Loucy (cell line): Measurements from ENCODE around the gene SGIP1.

Experiments used
- H2AFZ ChIP-seq: fragments of 200-600 bp; sonication (generic); 2 replicates; pipeline ENCODE4 v1.6.0; 2016; ENCODE audit warnings: antibody characterized with exemption, mild to moderate bottlenecking, low read length, moderate library complexity
- H3F3A ChIP-seq: fragments of 200-600 bp; 2 replicates; pipeline ENCODE4 v1.6.0; 2016; ENCODE audit warnings: antibody characterized with exemption, low read depth, mild to moderate bottlenecking
- H3K27me3 ChIP-seq: fragments of 200-600 bp; sonication (generic); 2 replicates; pipeline ENCODE4 v1.6.1; 2014; ENCODE audit warnings: low read length, mild to moderate bottlenecking; ENCODE audit not compliant: insufficient read depth, poor library complexity, severe bottlenecking
- H3K36me3 ChIP-seq: fragments of 200-600 bp; sonication (generic); 2 replicates; pipeline ENCODE4 v1.6.1; 2016; ENCODE audit warnings: low read length; ENCODE audit not compliant: insufficient read depth
- H3K4me1 ChIP-seq: fragments of 200-600 bp; sonication (generic); 2 replicates; pipeline ENCODE4 v1.5.1; 2014; ENCODE audit warnings: low read length, mild to moderate bottlenecking; ENCODE audit not compliant: insufficient read depth, poor library complexity, severe bottlenecking
- H3K4me2 ChIP-seq: fragments of 200-600 bp; sonication (generic); 2 replicates; pipeline ENCODE4 v1.6.0; 2014; ENCODE audit warnings: antibody characterized with exemption, low read length, low read depth, mild to moderate bottlenecking; ENCODE audit not compliant: poor library complexity, severe bottlenecking
- H3K4me3 ChIP-seq: fragments of 200-600 bp; sonication (generic); 2 replicates; pipeline ENCODE4 v1.5.1; 2014; ENCODE audit warnings: low read length, mild to moderate bottlenecking, mixed read lengths; ENCODE audit not compliant: poor library complexity, severe bottlenecking
- H3K79me2 ChIP-seq: fragments of 200-600 bp; sonication (generic); 2 replicates; pipeline ENCODE4 v1.6.1; 2014; ENCODE audit warnings: low read length; ENCODE audit not compliant: insufficient read depth
- H3K9ac ChIP-seq: fragments of 200-600 bp; sonication (generic); 2 replicates; pipeline ENCODE4 v1.6.0; 2014; ENCODE audit warnings: mild to moderate bottlenecking, low read depth, low read length, moderate library complexity; ENCODE audit not compliant: poor library complexity, severe bottlenecking
- H3K9me2 ChIP-seq: fragments of 200-600 bp; sonication (generic); replicated peaks from 2 replicates; pipeline ENCODE4 v1.6.1; 2016; ENCODE audit warnings: low read depth, low read length, mixed read lengths
- H3K9me3 ChIP-seq: fragments of 200-600 bp; sonication (generic); 2 replicates; pipeline ENCODE4 v1.6.1; 2014; ENCODE audit warnings: mild to moderate bottlenecking, antibody characterized with exemption, low read length, low read depth; ENCODE audit not compliant: insufficient read depth
- H4K20me1 ChIP-seq: fragments of 200-600 bp; sonication (generic); 2 replicates; pipeline ENCODE4 v1.6.0; 2014; ENCODE audit warnings: antibody characterized with exemption, low read length, mild to moderate bottlenecking; ENCODE audit not compliant: insufficient read depth, poor library complexity, severe bottlenecking
- EZH2phosphoT487 ChIP-seq: fragments of 200-600 bp; IDR thresholded peaks from 2 replicates; pipeline ENCODE4 v1.6.1; 2018; ENCODE audit warnings: antibody characterized with exemption, mild to moderate bottlenecking, moderate library complexity, borderline replicate concordance
- TF ChIP-seq, protein P1 (sequence below): fragments of 200-600 bp; sonication (generic); conservative IDR thresholded peaks from 2 replicates; pipeline ENCODE4 v1.5.1; 2014; ENCODE audit warnings: mild to moderate bottlenecking, antibody characterized with exemption, low read length

Gene SGIP1

DNA sequence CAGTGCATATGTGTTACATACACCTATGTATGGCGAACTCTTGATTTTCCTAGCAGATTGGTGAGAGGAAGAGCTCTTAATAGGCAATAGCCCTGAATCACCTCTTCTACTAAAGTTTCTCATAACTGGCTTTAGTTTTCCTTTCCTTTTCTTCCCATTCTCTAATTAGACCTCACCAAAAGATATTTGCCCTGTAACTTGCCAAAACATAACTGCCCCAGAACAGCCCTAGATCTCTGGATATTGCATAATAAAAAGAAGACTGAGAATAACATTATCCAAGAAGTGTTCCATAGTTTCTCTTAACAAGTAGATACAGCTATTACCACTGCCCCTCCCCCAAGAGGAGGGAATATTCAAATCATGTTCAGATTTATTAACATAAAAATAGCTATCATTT lies 16.3 kb downstream of the SGIP1 start:
- no peaks in the 10 kb centered on the region for H4K20me1 ChIP-seq
- no peaks in the 10 kb centered on the region for H3K79me2 ChIP-seq
- TF ChIP-seq, protein P1, sequence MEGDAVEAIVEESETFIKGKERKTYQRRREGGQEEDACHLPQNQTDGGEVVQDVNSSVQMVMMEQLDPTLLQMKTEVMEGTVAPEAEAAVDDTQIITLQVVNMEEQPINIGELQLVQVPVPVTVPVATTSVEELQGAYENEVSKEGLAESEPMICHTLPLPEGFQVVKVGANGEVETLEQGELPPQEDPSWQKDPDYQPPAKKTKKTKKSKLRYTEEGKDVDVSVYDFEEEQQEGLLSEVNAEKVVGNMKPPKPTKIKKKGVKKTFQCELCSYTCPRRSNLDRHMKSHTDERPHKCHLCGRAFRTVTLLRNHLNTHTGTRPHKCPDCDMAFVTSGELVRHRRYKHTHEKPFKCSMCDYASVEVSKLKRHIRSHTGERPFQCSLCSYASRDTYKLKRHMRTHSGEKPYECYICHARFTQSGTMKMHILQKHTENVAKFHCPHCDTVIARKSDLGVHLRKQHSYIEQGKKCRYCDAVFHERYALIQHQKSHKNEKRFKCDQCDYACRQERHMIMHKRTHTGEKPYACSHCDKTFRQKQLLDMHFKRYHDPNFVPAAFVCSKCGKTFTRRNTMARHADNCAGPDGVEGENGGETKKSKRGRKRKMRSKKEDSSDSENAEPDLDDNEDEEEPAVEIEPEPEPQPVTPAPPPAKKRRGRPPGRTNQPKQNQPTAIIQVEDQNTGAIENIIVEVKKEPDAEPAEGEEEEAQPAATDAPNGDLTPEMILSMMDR: no peak
- no peak for TF ChIP-seq EZH2phosphoT487
- H3K27me3 ChIP-seq: no peaks in the 10 kb centered on the region
- no peaks in the 10 kb centered on the region for H3F3A ChIP-seq
- no peaks in the 10 kb centered on the region for H3K9me3 ChIP-seq
- H2AFZ ChIP-seq: no peak overlapping the region
- H3K9me2 ChIP-seq: no peaks in the 10 kb centered on the region
- H3K36me3 ChIP-seq: no peaks in the 10 kb centered on the region
- no peak overlapping the region for H3K4me2 ChIP-seq
- no peak overlapping the region for H3K4me3 ChIP-seq
- H3K9ac ChIP-seq: no peak overlapping the region
- peaks cover 14% of the 10 kb centered on the region for H3K4me1 ChIP-seq

DNA sequence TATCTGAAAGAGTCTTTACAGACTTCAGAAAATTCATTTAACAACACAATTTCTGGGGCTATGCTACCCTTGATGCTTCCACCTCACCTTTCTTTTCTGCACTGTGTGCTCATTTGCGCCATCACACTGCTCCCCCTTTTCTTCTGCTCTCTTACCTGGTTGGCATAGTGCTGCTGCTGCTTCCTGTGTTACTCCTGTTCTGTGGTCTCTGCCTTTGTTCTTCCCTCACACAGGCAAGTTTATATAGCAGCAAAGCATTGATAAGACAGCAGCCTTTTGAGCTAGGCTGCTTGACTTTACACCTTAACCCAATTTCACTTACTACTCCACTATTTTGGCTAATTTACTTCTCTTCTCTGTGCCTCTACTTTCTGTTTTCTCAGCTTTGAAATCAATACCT lies 18.3 kb downstream of the SGIP1 start:
- Histone ChIP-seq H3K79me2 (no peaks in the 10 kb centered on the region), H3K4me3 (no peak overlapping the region), H3F3A (no peaks in the 10 kb centered on the region), H3K27me3 (no peaks in the 10 kb centered on the region), H3K4me2 (peak overlapping the region; percentile 20), H3K9me2 (no peaks in the 10 kb centered on the region), H4K20me1 (no peaks in the 10 kb centered on the region), H3K4me1 (peaks cover 17% of the 10 kb centered on the region), H3K9me3 (no peaks in the 10 kb centered on the region), H3K9ac (no peak overlapping the region), H3K36me3 (no peaks in the 10 kb centered on the region), H2AFZ (no peak overlapping the region)
- TF ChIP-seq EZH2phosphoT487: no peak
- TF ChIP-seq, protein P1: no peak

DNA sequence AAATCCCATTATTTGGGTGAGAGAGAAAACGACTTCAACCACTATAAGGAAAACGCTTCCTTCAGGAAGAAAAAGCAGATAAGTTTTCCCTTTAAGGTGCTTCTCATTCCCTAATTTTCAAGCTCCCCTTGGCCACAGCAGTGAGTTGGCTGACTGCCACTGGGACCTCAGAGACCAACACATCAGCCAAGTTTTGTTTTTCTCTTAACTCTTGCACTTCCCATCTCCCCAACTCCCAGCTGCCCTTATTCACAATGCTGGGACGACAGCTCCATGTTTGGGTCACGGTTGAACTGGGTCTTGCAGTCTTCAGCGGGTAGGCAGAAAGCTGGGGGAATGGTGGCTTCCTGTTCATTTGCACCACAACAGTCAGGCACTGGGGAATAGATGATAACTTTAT lies 18.9 kb downstream of the SGIP1 start:
- no peaks in the 10 kb centered on the region for H3K27me3 ChIP-seq
- peak overlapping the region; percentile 20 for H3K4me2 ChIP-seq
- no peak overlapping the region for H2AFZ ChIP-seq
- no peak overlapping the region for H3K4me3 ChIP-seq
- no peaks in the 10 kb centered on the region for H3F3A ChIP-seq
- H4K20me1 ChIP-seq: no peaks in the 10 kb centered on the region
- H3K36me3 ChIP-seq: no peaks in the 10 kb centered on the region
- H3K79me2 ChIP-seq: no peaks in the 10 kb centered on the region
- no peak overlapping the region for H3K9ac ChIP-seq
- H3K4me1 ChIP-seq: peaks cover 17% of the 10 kb centered on the region
- no peaks in the 10 kb centered on the region for H3K9me2 ChIP-seq
- no peaks in the 10 kb centered on the region for H3K9me3 ChIP-seq
- TF ChIP-seq, protein P1: no peak
- no peak for TF ChIP-seq EZH2phosphoT487
